Astrocyte of the spinal cord (primary cell): Measurements from ENCODE around the gene SLIT3.

ENCODE experiments used
- DNase-seq: peaks from one replicate; pipeline ENCODE4 v3.0.0; 2011; ENCODE audit warnings: low read depth, low spot score
- H3K4me3 ChIP-seq: 2 replicates; pipeline ENCODE4 v1.5.1; 2011; ENCODE audit warnings: low read depth, mild to moderate bottlenecking, low read length, moderate library complexity
- CTCF ChIP-seq: IDR thresholded peaks from 2 replicates; pipeline ENCODE4 v1.5.1; 2012; ENCODE audit warnings: low read depth, mild to moderate bottlenecking, low read length, inconsistent platforms
- in situ Hi-C: cut with HindIII; loops from 2 replicates; pipeline ENCODE4 v1.10.0; 2017; ENCODE audit warnings: low sequenced_read_pairs

Gene SLIT3

GRCh38 chr5:169085636-169086035, 215.3 kb downstream of the SLIT3 start:
- no peak for DNase-seq
- TF ChIP-seq CTCF = no peak
- in situ Hi-C loops = no loop called here
- no peak overlapping the region for H3K4me3 ChIP-seq

GRCh38 chr5:169085212-169085611, 215.7 kb downstream of the SLIT3 start:
- TF ChIP-seq CTCF = no peak
- in situ Hi-C loops = no loop called here
- no peak for DNase-seq
- H3K4me3 ChIP-seq = no peak overlapping the region

GRCh38 chr5:169084775-169085174, 216.2 kb downstream of the SLIT3 start:
- no peak overlapping the region for H3K4me3 ChIP-seq
- in situ Hi-C loops = no loop called here
- no peak for DNase-seq
- TF ChIP-seq CTCF = no peak

GRCh38 chr5:169083394-169084018, 217.4 kb downstream of the SLIT3 start:
- no peak for TF ChIP-seq CTCF
- in situ Hi-C loops = no loop called here
- no peak for DNase-seq
- no peak overlapping the region for H3K4me3 ChIP-seq

- DNase-seq = no peak
- H3K4me3 ChIP-seq = no peak overlapping the region
- no peak for TF ChIP-seq CTCF
- in situ Hi-C loops = no loop called here
Observed at GRCh38 chr5:169081000-169081724, 219.8 kb downstream of the SLIT3 start.

- no peak for DNase-seq
- H3K4me3 ChIP-seq = no peak overlapping the region
- in situ Hi-C loops = no loop called here
- no peak for TF ChIP-seq CTCF
Observed at GRCh38 chr5:169080448-169080911, 220.5 kb downstream of the SLIT3 start.
